GM12878 (cell line): ENCODE measurements around the gene CARD14. TPM values are rescaled to one million over a fixed set of nuclear protein-coding genes. Genes with fewer than 3 reads are reported as not detected.

Source experiments
- ATAC-seq: fragments of 200-7000 bp; cut with Tn5 transposase; 3 replicates; pipeline ENCODE4 v1.9.1; 2020; ENCODE audit warnings: mild to moderate bottlenecking, moderate library complexity
- BruUV-seq: library from RNA; stranded (reverse); fragments of 400-500 nt; replicated peaks from 2 replicates; lab custom pipeline; 2021; lab: Mats Ljungman, UMichigan
- CTCF ChIA-PET: fragments of 300-600 bp; sonication (Branson Sonifier 250); formaldehyde crosslinking; extraction: SDS; loops from one replicate; lab custom pipeline; 2021; ENCODE audit warnings: inconsistent platforms; lab: Yijun Ruan, JAX
- POLR2A ChIA-PET: fragments of 350-600 bp; formaldehyde crosslinking; extraction: SDS; loops from one replicate; lab custom pipeline; 2021; ENCODE audit warnings: inconsistent platforms; lab: Charles Lee
- RAD21 ChIA-PET: fragments of 300-600 bp; sonication (Branson Sonifier 250); formaldehyde crosslinking; loops from one replicate; lab custom pipeline; 2023; ENCODE audit warnings: antibody characterized with exemption; ENCODE audit not compliant: unreplicated experiment; lab: Charles Lee
- SMC1A ChIA-PET: fragments of 300-600 bp; sonication (Branson Sonifier 250); formaldehyde crosslinking; loops from one replicate; lab custom pipeline; 2023; ENCODE audit not compliant: unreplicated experiment, uncharacterized antibody; lab: Charles Lee
- DNase-seq: peaks from one replicate; pipeline ENCODE4 v3.0.0-alpha.2; 2011; ENCODE audit warnings: low read depth, low spot score
- FAIRE-seq: peaks from 3 replicates; lab custom pipeline; 2011; peaks lifted over from hg19 to GRCh38; lab: Jason Lieb, UNC
- H2AFZ ChIP-seq: 2 replicates; pipeline ENCODE4 v1.6.0; 2011; ENCODE audit warnings: low read depth, low read length, control low read depth; ENCODE audit not compliant: control insufficient read depth
- H3K27ac ChIP-seq: 2 replicates; pipeline ENCODE4 v1.5.1; 2011; ENCODE audit warnings: control low read depth; ENCODE audit not compliant: control insufficient read depth, insufficient read depth
- H3K27me3 ChIP-seq, 2 experiments: replicated peaks in 1 of 2; 2 replicates each; pipeline versions ENCODE4 v1.6.0 to v1.6.1; 2011; ENCODE audit warnings: low read length in 1 of 2; ENCODE audit not compliant: control insufficient read depth in 2 of 2, insufficient read depth in 2 of 2
- H3K36me3 ChIP-seq, 2 experiments: 2 replicates each; pipeline ENCODE4 v1.5.1; 2011; ENCODE audit warnings: low read length in 1 of 2; ENCODE audit not compliant: control insufficient read depth in 2 of 2, insufficient read depth in 2 of 2
- H3K4me1 ChIP-seq: 2 replicates; pipeline ENCODE4 v1.6.1; 2011; ENCODE audit warnings: mild to moderate bottlenecking, low read length, moderate library complexity, mixed read lengths; ENCODE audit not compliant: control insufficient read depth, insufficient read depth
- H3K4me2 ChIP-seq: 2 replicates; pipeline ENCODE4 v1.6.0; 2011; ENCODE audit warnings: control low read depth; ENCODE audit not compliant: control insufficient read depth, insufficient read depth
- H3K4me3 ChIP-seq: fragments of 200-600 bp; sonication (generic); 2 replicates; pipeline ENCODE4 v1.5.1; 2016
- H3K79me2 ChIP-seq: 2 replicates; pipeline ENCODE4 v1.6.0; 2011; ENCODE audit warnings: low read length; ENCODE audit not compliant: control insufficient read depth, insufficient read depth
- H3K9ac ChIP-seq: 2 replicates; pipeline ENCODE4 v1.8.0; 2011; ENCODE audit warnings: low read length, control low read depth, mixed read lengths; ENCODE audit not compliant: control insufficient read depth, insufficient read depth
- H3K9me3 ChIP-seq: replicated peaks from 3 replicates; pipeline ENCODE4 v1.5.1; 2011; ENCODE audit warnings: mild to moderate bottlenecking, low read length; ENCODE audit not compliant: control insufficient read depth, insufficient read depth
- H4K20me1 ChIP-seq: 2 replicates; pipeline ENCODE4 v1.6.0; 2011; ENCODE audit not compliant: control insufficient read depth, insufficient read depth
- BCL11A ChIP-seq: IDR thresholded peaks from 2 replicates; pipeline ENCODE4 v1.6.1; 2011; ENCODE audit warnings: low read depth, low read length
- BHLHE40 ChIP-seq, 2 experiments: fragments of 450-650 bp in 1 of 2; IDR thresholded peaks; 2 replicates each; pipeline ENCODE4 v1.6.1; 2011 to 2017; ENCODE audit warnings: low read depth in 2 of 2, borderline replicate concordance in 1 of 2, improper control_type of control experiment in 1 of 2, low read length in 1 of 2, mild to moderate bottlenecking in 1 of 2
- BRCA1 ChIP-seq: IDR thresholded peaks from 2 replicates; pipeline ENCODE4 v1.6.1; 2011; ENCODE audit warnings: low read depth, low read length, improper control_type of control experiment
- EED ChIP-seq: sonication (generic); IDR thresholded peaks from 2 replicates; pipeline ENCODE4 v1.6.1; 2016; ENCODE audit warnings: antibody characterized with exemption, low read depth
- GATAD2B ChIP-seq: fragments of 450-650 bp; conservative IDR thresholded peaks from 2 replicates; pipeline ENCODE4 v1.6.1; 2017; ENCODE audit warnings: low read depth, mild to moderate bottlenecking, moderate library complexity
- HDGF ChIP-seq: fragments of 450-650 bp; IDR thresholded peaks from 2 replicates; pipeline ENCODE4 v1.6.1; 2016; ENCODE audit warnings: antibody characterized with exemption
- IRF3 ChIP-seq: fragments of 450-650 bp; IDR thresholded peaks from 2 replicates; pipeline ENCODE4 v1.6.1; 2014; ENCODE audit warnings: mild to moderate bottlenecking
- IRF5 ChIP-seq: fragments of 450-650 bp; IDR thresholded peaks from 2 replicates; pipeline ENCODE4 v1.6.1; 2017; ENCODE audit warnings: borderline replicate concordance
- KLF5 ChIP-seq: fragments of 450-650 bp; IDR thresholded peaks from 2 replicates; pipeline ENCODE4 v1.6.1; 2014; ENCODE audit warnings: mild to moderate bottlenecking; ENCODE audit not compliant: partially characterized antibody
- MXI1 ChIP-seq: fragments of 150-350 bp; IDR thresholded peaks from 2 replicates; pipeline ENCODE4 v1.6.1; 2011; ENCODE audit warnings: low read depth, mild to moderate bottlenecking, inconsistent platforms, low read length, improper control_type of control experiment
- MYB ChIP-seq: fragments of 150-350 bp; IDR thresholded peaks from 2 replicates; pipeline ENCODE4 v1.6.1; 2014; ENCODE audit warnings: mild to moderate bottlenecking, low read depth, low read length, borderline replicate concordance
- NRF1 ChIP-seq: conservative IDR thresholded peaks from 2 replicates; pipeline ENCODE4 v1.6.1; 2011; ENCODE audit warnings: mild to moderate bottlenecking, low read depth, low read length, improper control_type of control experiment
- PML ChIP-seq: IDR thresholded peaks from 2 replicates; pipeline ENCODE4 v1.6.1; 2012; ENCODE audit warnings: low read length, inconsistent platforms
- POLR2AphosphoS2 ChIP-seq: IDR thresholded peaks from 2 replicates; pipeline ENCODE4 v1.6.1; 2011; ENCODE audit warnings: low read depth, mild to moderate bottlenecking, low read length, improper control_type of control experiment, moderate library complexity
- POU2F2 ChIP-seq: IDR thresholded peaks from 3 replicates; pipeline ENCODE4 v1.6.1; 2011; ENCODE audit warnings: low read depth, mild to moderate bottlenecking, low read length, borderline replicate concordance
- SPI1 ChIP-seq: IDR thresholded peaks from 2 replicates; pipeline ENCODE4 v1.6.1; 2011; ENCODE audit warnings: low read depth, mild to moderate bottlenecking, low read length, moderate library complexity, borderline replicate concordance; ENCODE audit not compliant: insufficient read depth
- SRF ChIP-seq, 2 experiments: IDR thresholded peaks; 2 replicates each; pipeline ENCODE4 v1.6.1; 2011; ENCODE audit warnings: low read depth in 2 of 2, low read length in 2 of 2, mild to moderate bottlenecking in 1 of 2, moderate library complexity in 1 of 2
- SUPT20H ChIP-seq: IDR thresholded peaks from 2 replicates; pipeline ENCODE4 v1.6.1; 2011; ENCODE audit warnings: low read depth, mild to moderate bottlenecking, low read length, moderate library complexity, borderline replicate concordance; ENCODE audit not compliant: control insufficient read depth
- SUZ12 ChIP-seq: fragments of 200-600 bp; sonication (generic); IDR thresholded peaks from one replicate; pipeline ENCODE4 v1.6.1; 2018; ENCODE audit warnings: antibody characterized with exemption, mild to moderate bottlenecking; ENCODE audit not compliant: unreplicated experiment
- WRNIP1 ChIP-seq: IDR thresholded peaks from 2 replicates; pipeline ENCODE4 v1.6.1; 2011; ENCODE audit warnings: low read depth, low read length, improper control_type of control experiment, borderline replicate concordance
- YY1 ChIP-seq: IDR thresholded peaks from 2 replicates; pipeline ENCODE4 v1.6.1; 2011; ENCODE audit warnings: low read depth, mild to moderate bottlenecking, low read length
- ZBED1 ChIP-seq: IDR thresholded peaks from 2 replicates; pipeline ENCODE4 v1.6.1; 2016; ENCODE audit warnings: borderline replicate concordance
- WGBS: methylation state at CpG from one replicate; pipeline ENCODE4 v1.1.6; 2016; ENCODE audit warnings: low lambda C conversion rate; ENCODE audit not compliant: insufficient replicate concordance, insufficient coverage; ENCODE audit errors: missing lambda C conversion rate; 5-methylcytosine and 5-hydroxymethylcytosine counted together
- in situ Hi-C: fragments of 300-500 bp; cut with MboI; formaldehyde crosslinking; loops from 9 replicates; pipeline ENCODE4 v1.14.3; 2018; ENCODE audit warnings: mixed read lengths
- intact Hi-C: fragments of 100-400 bp; cut with micrococcal nuclease; formaldehyde crosslinking; loops from one replicate; pipeline ENCODE4 v1.14.2; 2022; ENCODE audit not compliant: unreplicated experiment
- polyA plus RNA-seq, 11 experiments: library from polyadenylated mRNA; depleted of rRNA in 4 of 11; unstranded in 6 of 11; stranded (reverse) in 5 of 11; fragments of >200 nt; fragmentation: Nextera tagmentation in 4 of 11; fragmentation: Illumina TruSeq in 1 of 11; extraction: Ambion mirVana in 4 of 11; extraction: Trizol in 1 of 11; gene quantifications; 1 replicate in 1 of 11; 2 replicates in 10 of 11; pipeline versions ENCODE4 v1.2.1 to v1.2.3, GENCODE V29; 2011 to 2016; ENCODE audit warnings: inconsistent platforms in 2 of 11, missing spikeins in 2 of 11, low read depth in 1 of 11
- total RNA-seq, 4 experiments: library from RNA; depleted of rRNA in 3 of 4; stranded (reverse); fragments of >200 nt in 3 of 4; fragmentation: Illumina TruSeq in 1 of 4; extraction: Trizol in 1 of 4; gene quantifications; 2 replicates each; pipeline versions ENCODE4 v1.2.1 to v1.2.3, GENCODE V29; 2013 to 2021

Gene CARD14
- total and polyA plus RNA-seq, 10 of the 15 experiments (the other 5 are each of a cell fraction or from before 2014, with no cell fraction given), result 0.08 to 0.15 TPM; not detected in 8

- Histone ChIP-seq H3K36me3 (peaks cover 7 to 11% of the 10 kb centered on the region in 2 experiments), H2AFZ (peak within 1 kb of the TSS; percentile 85), H3K4me3 (peak within 1 kb of the TSS; percentile 92), H3K79me2 (peaks cover 42% of the 10 kb centered on the region), H4K20me1 (0 out of 2 replicates have a peak, but pooled peaks cover 3% of the 10 kb centered on the region), H3K27me3 (no peaks in the 10 kb centered on the region), H3K9ac (peak within 1 kb of the TSS; percentile 88), H3K27ac (peak within 1 kb of the TSS; percentile 79), H3K9me3 (no peaks in the 10 kb centered on the region), H3K4me2 (peak within 1 kb of the TSS; percentile 75), H3K4me1 (peaks cover 15% of the 10 kb centered on the region)
- ChIA-PET SMC1A (interaction anchor here (1.3 kb wide), 1 partner anchor 15 kb away, joined by 3 read pairs; no protein-coding TSS in a partner anchor), RAD21 (interaction anchor here (0.7 to 1.4 kb wide), 3 partner anchors 11 to 46 kb away, joined by 3 to 9 read pairs (median 4); partner anchors contain the start of gene GAA), CTCF (interaction anchor here (1.4 kb wide), 1 partner anchor 23 kb away, joined by 3 read pairs; no protein-coding TSS in a partner anchor), POLR2A (interaction anchor here (0.6 kb wide), 1 partner anchor 177 kb away, joined by 3 read pairs; no protein-coding TSS in a partner anchor)
- under 1% methylated on average over 90 of the region's 90 CpGs for WGBS
- FAIRE-seq (peak; percentile 96), DNase-seq (peak; percentile 98), ATAC-seq (peak; percentile 93)
- in situ Hi-C loops, result no loop called here
- intact Hi-C loops, result loop anchor here (1.0 kb wide), 1 partner anchor 112 kb away; no protein-coding TSS in a partner anchor
- BruUV-seq, result TSS peak; percentile 96
- TF ChIP-seq GATAD2B (peak; percentile 53; the same call in 1 of the 2 replicates), BHLHE40 (IDR thresholded peaks at IDR 0.05; ENCODE audit: borderline replicate concordance in 1 of 2, low read depth in 2 of 2, low read length in 1 of 2) (peak; percentile 97 to 98), MXI1 (peak; percentile 85), SUPT20H (no peak), YY1 (peak; percentile 74), SPI1 (peak; percentile 61; the same call in 1 of the 2 replicates), MYB (no peak), BCL11A (no peak), POLR2AphosphoS2 (peak; percentile 86), EED (no peak; the same call in 1 of the 2 replicates), PML (peak; percentile 58; the same call in 1 of the 2 replicates), SUZ12 (no peak), IRF3 (no peak), IRF5 (peak; percentile 81), WRNIP1 (no peak), POU2F2 (peak; percentile 21; the same call in 1 of the 3 replicates), KLF5 (no peak), NRF1 (peak; percentile 32; the same call in 1 of the 2 replicates), ZBED1 (0 out of 2 replicates have a peak, but pooled peaks have one; percentile 54), BRCA1 (peak; percentile 86), SRF (IDR thresholded peaks at IDR 0.05; ENCODE audit: low read depth in 2 of 2, low read length in 2 of 2) (no peak), HDGF (peak; percentile 81)
Measured at GRCh38 chr17:80147035-80147822, 22.6 kb upstream of the CARD14 start, which contains the start of gene EIF4A3. TSS of gene EIF4A3 (minus strand) at chr17:80147128. CDS start at chr17:80146961, 167 bp downstream.
